ENCODE results near the gene CDSN.

CDSN gene

GRCh38 chr6:31121131-31121790 lies 1.0 kb upstream of the CDSN start:
- H3K27ac ChIP-seq: no peak overlapping the region
- TF ChIP-seq, protein P1, sequence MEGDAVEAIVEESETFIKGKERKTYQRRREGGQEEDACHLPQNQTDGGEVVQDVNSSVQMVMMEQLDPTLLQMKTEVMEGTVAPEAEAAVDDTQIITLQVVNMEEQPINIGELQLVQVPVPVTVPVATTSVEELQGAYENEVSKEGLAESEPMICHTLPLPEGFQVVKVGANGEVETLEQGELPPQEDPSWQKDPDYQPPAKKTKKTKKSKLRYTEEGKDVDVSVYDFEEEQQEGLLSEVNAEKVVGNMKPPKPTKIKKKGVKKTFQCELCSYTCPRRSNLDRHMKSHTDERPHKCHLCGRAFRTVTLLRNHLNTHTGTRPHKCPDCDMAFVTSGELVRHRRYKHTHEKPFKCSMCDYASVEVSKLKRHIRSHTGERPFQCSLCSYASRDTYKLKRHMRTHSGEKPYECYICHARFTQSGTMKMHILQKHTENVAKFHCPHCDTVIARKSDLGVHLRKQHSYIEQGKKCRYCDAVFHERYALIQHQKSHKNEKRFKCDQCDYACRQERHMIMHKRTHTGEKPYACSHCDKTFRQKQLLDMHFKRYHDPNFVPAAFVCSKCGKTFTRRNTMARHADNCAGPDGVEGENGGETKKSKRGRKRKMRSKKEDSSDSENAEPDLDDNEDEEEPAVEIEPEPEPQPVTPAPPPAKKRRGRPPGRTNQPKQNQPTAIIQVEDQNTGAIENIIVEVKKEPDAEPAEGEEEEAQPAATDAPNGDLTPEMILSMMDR (conservative IDR thresholded peaks at IDR 0.05): no peak
- no peak for TF ChIP-seq ZFX (IDR thresholded peaks at IDR 0.05)

DNA sequence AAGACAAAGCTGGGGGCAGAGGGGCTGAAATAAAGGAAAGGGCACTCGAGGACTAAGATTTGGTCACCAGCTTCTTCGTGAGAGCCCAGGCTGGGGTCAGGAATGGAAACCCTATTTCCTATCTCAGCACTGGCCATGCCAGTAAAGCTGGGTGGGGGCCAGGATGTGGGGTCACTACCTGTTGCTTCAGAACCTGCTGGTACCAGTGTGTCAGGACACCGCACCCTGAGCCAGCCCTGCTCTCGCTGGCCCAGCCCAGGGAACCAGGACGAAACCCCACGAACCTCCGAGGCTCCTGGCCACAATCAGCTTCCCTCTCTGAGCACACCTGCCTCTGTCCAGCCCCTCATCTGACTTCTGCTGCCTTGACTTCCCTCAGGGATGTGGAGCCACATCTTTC lies 2.1 kb downstream of the CDSN start:
- TF ChIP-seq, protein P1 (conservative IDR thresholded peaks at IDR 0.05): no peak
- no peak for TF ChIP-seq ZFX (IDR thresholded peaks at IDR 0.05)
- no peak overlapping the region for H3K27ac ChIP-seq

- TF ChIP-seq, protein P1 (conservative IDR thresholded peaks at IDR 0.05): no peak
- TF ChIP-seq ZFX (IDR thresholded peaks at IDR 0.05): no peak
- H3K27ac ChIP-seq: no peak overlapping the region
Observed at GRCh38 chr6:31116661-31117385, 3.4 kb downstream of the CDSN start.

GRCh38 chr6:31115941-31116560 lies 4.2 kb downstream of the CDSN start:
- TF ChIP-seq, protein P1 (conservative IDR thresholded peaks at IDR 0.05): no peak
- no peak for TF ChIP-seq ZFX (IDR thresholded peaks at IDR 0.05)
- H3K27ac ChIP-seq: no peak overlapping the region

GRCh38 chr6:31114970-31115849 lies 5.0 kb downstream of the CDSN start:
- peak overlapping the region; percentile 15; the same call in 1 of the 2 replicates for H3K27ac ChIP-seq

GRCh38 chr6:31114541-31114878 lies 5.7 kb downstream of the CDSN start, which contains the start of gene PSORS1C1:
Gene PSORS1C1, plus strand, starts transcription at chr6:31114800. Its CDS starts 14,833 bp downstream, at chr6:31129633.
- TF ChIP-seq, protein P1 (conservative IDR thresholded peaks at IDR 0.05): no peak
- no peak for TF ChIP-seq ZFX (IDR thresholded peaks at IDR 0.05)
- peak within 1 kb of the TSS; percentile 15 for H3K27ac ChIP-seq

More at GRCh38 chr6:31114970-31115849, 5.0 kb downstream of the CDSN start:
- TF ChIP-seq, protein P1 (conservative IDR thresholded peaks at IDR 0.05): no peak
- TF ChIP-seq ZFX (IDR thresholded peaks at IDR 0.05): no peak
